ENCODE measurements around the gene MAP2K4. TPM values are rescaled to one million over a fixed set of nuclear protein-coding genes. Genes with fewer than 3 reads are reported as not detected.

MAP2K4 gene
- total RNA-seq, 1 experiment from 2014 or later: 46.1 TPM

DNA sequence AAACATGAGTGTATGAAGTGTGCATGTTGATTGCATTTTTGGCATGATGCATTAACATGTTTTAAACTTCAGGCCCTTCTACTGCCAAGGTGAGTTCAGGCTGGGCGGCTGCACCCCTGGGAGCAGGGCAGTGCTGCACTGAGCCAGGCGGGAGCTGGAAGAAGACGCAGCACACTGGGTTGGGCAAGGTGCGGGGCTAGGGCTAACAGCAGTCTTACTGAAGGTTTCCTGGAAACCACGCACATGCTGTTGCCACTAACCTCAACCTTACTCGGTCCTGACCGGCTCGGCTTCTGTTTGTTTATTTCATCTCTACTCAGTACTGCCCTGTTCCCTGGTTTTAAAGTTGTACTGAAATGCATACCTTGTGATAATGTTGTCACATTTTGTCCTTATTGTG lies 61.0 kb downstream of the MAP2K4 start:
- Mint-ChIP-seq H3K4me3 (no peak overlapping the region), H3K4me1 (peaks cover 5 to 13% of the 10 kb centered on the region in 2 experiments), H3K9me3 (no peaks in the 10 kb centered on the region), H3K27ac (peak overlapping the region in 2 of 3 experiments; percentile 51 to 84; a peak in 4 of 7 replicates), H3K36me3 (ENCODE audit: insufficient read depth in 1 of 3, low read depth in 3 of 3) (peaks cover 2 to 35% (median 22%) of the 10 kb centered on the region in 3 experiments; a peak in 5 of 7 replicates), H3K27me3 (ENCODE audit: low read depth) (no peaks in the 10 kb centered on the region)
- Histone ChIP-seq H2BK120ac (ENCODE audit: low read depth, low read length, poor library complexity, severe bottlenecking) (no peak overlapping the region), H3K9me3 (ENCODE audit: control insufficient read depth, low read depth, low read length) (no peaks in the 10 kb centered on the region), H4K91ac (ENCODE audit: insufficient read length, low read depth, low read length) (no peak overlapping the region), H3K23me2 (ENCODE audit: insufficient read length, low read depth, low read length, poor library complexity, severe bottlenecking) (no peaks in the 10 kb centered on the region), H3K23ac (ENCODE audit: insufficient read length, low read depth, low read length) (no peak overlapping the region), H3K9ac (ENCODE audit: extremely low read depth, insufficient read length, low read length) (no peak overlapping the region), H3T11ph (ENCODE audit: low read length) (no peak overlapping the region), H3K56ac (ENCODE audit: insufficient read length, low read depth, low read length) (no peak overlapping the region), H2BK12ac (ENCODE audit: insufficient read length, low read depth, low read length) (no peak overlapping the region), H3K4me2 (ENCODE audit: insufficient read depth, insufficient read length, low read length) (no peak overlapping the region), H4K8ac (replicated peaks; ENCODE audit: insufficient read length, low read depth, low read length) (no peak overlapping the region), H3K4me1 (ENCODE audit: insufficient read depth, low read length) (peaks cover 3% of the 10 kb centered on the region; the same call in 1 of the 2 replicates), H3K27me3 (ENCODE audit: insufficient read depth, low read length) (no peaks in the 10 kb centered on the region), H2AK5ac (ENCODE audit: insufficient read length, low read length) (no peak overlapping the region), H3K79me1 (ENCODE audit: insufficient read depth, low read depth, low read length, poor library complexity, severe bottlenecking) (no peaks in the 10 kb centered on the region), H2AFZ (ENCODE audit: low read length) (no peak overlapping the region), H2BK15ac (ENCODE audit: low read depth, low read length) (peak overlapping the region; percentile 29; the same call in 1 of the 2 replicates), H3K18ac (ENCODE audit: insufficient read length, low read depth, low read length) (peak overlapping the region; percentile 50), H4K20me1 (ENCODE audit: control insufficient read depth, insufficient read depth, insufficient read length) (no peaks in the 10 kb centered on the region), H3K4ac (ENCODE audit: low read depth, low read length) (no peak overlapping the region), H3K27ac (ENCODE audit: insufficient read length, low read depth, low read length) (no peak overlapping the region), H3K79me2 (ENCODE audit: insufficient read depth, low read length) (no peaks in the 10 kb centered on the region), H4K5ac (ENCODE audit: insufficient read length, low read depth, low read length) (no peak overlapping the region), H2BK5ac (ENCODE audit: insufficient read length, low read length) (no peak overlapping the region), H3K14ac (ENCODE audit: insufficient read depth, low read length) (no peak overlapping the region; the same call in 1 of the 2 replicates), H2BK20ac (ENCODE audit: low read depth, low read length, poor library complexity, severe bottlenecking) (no peak overlapping the region)
- DNase-seq: no peak
- TF ChIP-seq, protein P1, sequence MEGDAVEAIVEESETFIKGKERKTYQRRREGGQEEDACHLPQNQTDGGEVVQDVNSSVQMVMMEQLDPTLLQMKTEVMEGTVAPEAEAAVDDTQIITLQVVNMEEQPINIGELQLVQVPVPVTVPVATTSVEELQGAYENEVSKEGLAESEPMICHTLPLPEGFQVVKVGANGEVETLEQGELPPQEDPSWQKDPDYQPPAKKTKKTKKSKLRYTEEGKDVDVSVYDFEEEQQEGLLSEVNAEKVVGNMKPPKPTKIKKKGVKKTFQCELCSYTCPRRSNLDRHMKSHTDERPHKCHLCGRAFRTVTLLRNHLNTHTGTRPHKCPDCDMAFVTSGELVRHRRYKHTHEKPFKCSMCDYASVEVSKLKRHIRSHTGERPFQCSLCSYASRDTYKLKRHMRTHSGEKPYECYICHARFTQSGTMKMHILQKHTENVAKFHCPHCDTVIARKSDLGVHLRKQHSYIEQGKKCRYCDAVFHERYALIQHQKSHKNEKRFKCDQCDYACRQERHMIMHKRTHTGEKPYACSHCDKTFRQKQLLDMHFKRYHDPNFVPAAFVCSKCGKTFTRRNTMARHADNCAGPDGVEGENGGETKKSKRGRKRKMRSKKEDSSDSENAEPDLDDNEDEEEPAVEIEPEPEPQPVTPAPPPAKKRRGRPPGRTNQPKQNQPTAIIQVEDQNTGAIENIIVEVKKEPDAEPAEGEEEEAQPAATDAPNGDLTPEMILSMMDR (conservative IDR thresholded peaks at IDR 0.05): no peak
- no CpG with 5 or more reads among the region's 8 CpGs for WGBS (ENCODE audit: extremely low coverage, insufficient read length, low lambda C conversion rate)

Measured in H9 (cell line).